GM19035 (cell line): ENCODE data around the gene RBM6.

Source experiments
- ATAC-seq: cut with Tn5 transposase; IDR thresholded peaks from one replicate; pipeline ENCODE4 v1.9.1; 2021; ENCODE audit not compliant: unreplicated experiment

RBM6 gene

DNA sequence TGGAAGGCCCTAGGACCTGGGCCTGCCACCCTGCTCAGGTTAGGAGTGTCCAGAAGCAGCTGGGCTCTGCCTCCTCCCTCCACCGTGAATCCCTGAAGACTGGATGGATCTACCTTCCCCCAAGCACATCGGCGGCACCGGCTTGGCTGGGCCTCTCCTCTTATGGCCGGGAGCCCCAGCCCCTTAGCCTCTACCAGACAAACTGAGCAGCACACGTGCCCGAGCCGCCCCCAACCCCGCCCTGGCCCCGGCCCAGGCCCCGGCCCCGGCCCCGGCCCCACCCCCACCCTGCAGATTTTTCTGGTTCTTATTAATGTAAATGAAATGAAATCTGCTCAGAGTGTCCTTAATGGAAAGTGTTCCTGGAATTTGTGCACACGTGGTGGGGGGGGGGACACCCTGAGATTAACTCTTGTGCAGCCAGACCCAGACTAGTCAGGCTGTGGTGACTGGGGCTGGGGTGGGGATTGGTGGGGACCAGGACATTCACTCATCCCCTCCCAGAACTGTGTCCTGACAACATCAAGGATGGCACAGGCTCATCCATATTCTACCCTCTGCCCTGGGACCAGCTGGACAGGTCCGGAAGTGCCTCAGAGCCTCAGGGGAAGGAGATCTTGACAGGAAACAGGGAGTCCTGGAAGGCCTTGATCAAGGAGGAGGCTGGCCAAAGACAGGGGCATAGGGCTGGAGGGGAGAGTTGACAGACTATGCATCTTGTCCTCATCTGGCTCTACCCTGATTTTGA lies 184.3 kb downstream of the RBM6 start:
- ATAC-seq: no peak

- ATAC-seq: no peak
Observed at GRCh38 chr3:50124800-50125178, 184.8 kb downstream of the RBM6 start.

GRCh38 chr3:50125541-50126286 lies 185.8 kb downstream of the RBM6 start:
- no peak for ATAC-seq

DNA sequence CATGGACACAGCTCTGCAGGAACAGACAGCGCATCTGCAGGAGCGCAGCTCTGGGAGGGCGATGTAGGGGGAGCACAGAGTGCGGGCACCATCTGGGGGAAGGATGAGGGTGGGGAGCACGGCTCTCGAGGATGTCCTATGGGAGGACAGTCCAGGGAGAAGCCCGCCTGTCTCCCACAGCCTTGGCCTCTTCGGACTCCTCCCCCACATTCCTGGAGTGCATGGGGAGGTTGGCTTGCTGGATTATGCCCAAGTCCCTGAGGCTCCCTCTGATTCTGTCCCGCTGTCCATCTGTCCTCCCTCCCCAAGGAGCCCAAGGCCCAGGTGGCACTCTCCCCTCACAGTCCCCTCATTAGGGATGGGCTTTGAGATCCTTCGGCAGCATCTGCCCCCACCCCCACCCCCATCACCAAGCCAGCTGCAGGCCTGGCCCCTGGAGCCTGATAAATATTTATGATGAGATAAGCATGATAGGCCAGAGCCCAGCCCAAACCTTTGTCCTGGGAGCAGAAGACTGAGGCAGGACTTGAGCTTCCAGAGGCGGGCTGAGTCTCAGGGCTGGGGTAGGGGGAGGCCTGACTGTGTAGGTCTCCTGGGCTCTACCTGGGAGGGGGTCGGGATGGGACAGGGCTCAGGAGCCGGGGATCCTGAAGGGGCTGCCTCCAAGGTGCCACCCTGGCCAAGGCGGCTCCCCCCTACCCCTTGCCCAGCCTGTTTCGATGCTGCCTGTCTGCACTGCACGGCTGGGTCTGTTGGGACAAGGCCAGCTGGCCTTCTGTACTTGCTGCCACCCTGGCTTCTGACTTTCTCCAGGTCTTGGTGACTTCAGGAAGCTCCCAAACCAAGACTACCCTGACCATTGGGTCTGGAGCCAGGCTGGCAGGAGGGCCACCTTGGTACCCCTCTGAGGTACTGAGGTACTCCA lies 186.6 kb downstream of the RBM6 start:
- ATAC-seq: no peak
